GM23248 (cell line): ENCODE measurements around the gene FHL3. TPM values are rescaled to one million over a fixed set of nuclear protein-coding genes. Genes with fewer than 3 reads are reported as not detected.
A peak's percentile ranks its signal among the peaks of the same experiment; 100 is the strongest.

Source experiments
- DNase-seq: peaks from one replicate; pipeline ENCODE4 v3.0.0-alpha.2; 2015
- H2AFZ ChIP-seq: fragments of 200-600 bp; sonication (generic); 2 replicates; pipeline ENCODE4 v1.6.1; 2016; ENCODE audit warnings: antibody characterized with exemption
- H3F3A ChIP-seq: fragments of 200-600 bp; sonication (generic); 2 replicates; pipeline ENCODE4 v1.6.1; 2016; ENCODE audit warnings: mild to moderate bottlenecking, antibody characterized with exemption, mixed run types; ENCODE audit not compliant: insufficient read depth
- H3K27ac ChIP-seq: fragments of 200-600 bp; sonication (generic); 2 replicates; pipeline ENCODE4 v1.5.1; 2016; ENCODE audit warnings: mild to moderate bottlenecking
- H3K27me3 ChIP-seq: fragments of 200-600 bp; sonication (generic); replicated peaks from 2 replicates; pipeline ENCODE4 v1.6.1; 2016; ENCODE audit warnings: mild to moderate bottlenecking; ENCODE audit not compliant: insufficient read depth
- H3K36me3 ChIP-seq: fragments of 200-600 bp; sonication (generic); 2 replicates; pipeline ENCODE4 v1.6.1; 2016; ENCODE audit warnings: low read depth, mild to moderate bottlenecking
- H3K4me1 ChIP-seq: fragments of 200-600 bp; sonication (generic); 2 replicates; pipeline ENCODE4 v1.6.1; 2016; ENCODE audit warnings: mild to moderate bottlenecking; ENCODE audit not compliant: insufficient read depth
- H3K4me2 ChIP-seq: fragments of 200-600 bp; sonication (generic); one replicate; pipeline ENCODE4 v1.6.1; 2016; ENCODE audit warnings: mild to moderate bottlenecking; ENCODE audit not compliant: unreplicated experiment
- H3K4me3 ChIP-seq: fragments of 200-600 bp; sonication (generic); 2 replicates; pipeline ENCODE4 v1.5.1; 2016; ENCODE audit warnings: mild to moderate bottlenecking
- H3K79me2 ChIP-seq: fragments of 200-600 bp; sonication (generic); 2 replicates; pipeline ENCODE4 v1.6.1; 2016; ENCODE audit warnings: mild to moderate bottlenecking; ENCODE audit not compliant: insufficient read depth
- H3K9ac ChIP-seq: fragments of 200-600 bp; sonication (generic); 2 replicates; pipeline ENCODE4 v1.6.1; 2016; ENCODE audit warnings: mild to moderate bottlenecking
- H3K9me2 ChIP-seq: fragments of 200-600 bp; sonication (generic); 2 replicates; pipeline ENCODE4 v1.6.1; 2016; ENCODE audit warnings: mixed run types, mild to moderate bottlenecking, moderate library complexity; ENCODE audit not compliant: insufficient read depth
- H3K9me3 ChIP-seq: fragments of 200-600 bp; sonication (generic); one replicate; pipeline ENCODE4 v1.6.1; 2017; ENCODE audit warnings: low read depth
- H4K20me1 ChIP-seq: fragments of 200-600 bp; sonication (generic); 2 replicates; pipeline ENCODE4 v1.6.0; 2016; ENCODE audit not compliant: insufficient read depth
- EZH2 ChIP-seq: fragments of 200-600 bp; sonication (generic); IDR thresholded peaks from 2 replicates; pipeline ENCODE4 v1.6.1; 2018; ENCODE audit warnings: antibody characterized with exemption, mild to moderate bottlenecking; ENCODE audit not compliant: insufficient read depth, poor library complexity, severe bottlenecking
- EZH2phosphoT487 ChIP-seq: fragments of 200-600 bp; sonication (generic); IDR thresholded peaks from 2 replicates; pipeline ENCODE4 v1.6.1; 2018; ENCODE audit warnings: antibody characterized with exemption, moderate library complexity, mild to moderate bottlenecking, low read depth; ENCODE audit not compliant: insufficient read depth
- WGBS, 2 experiments: methylation state at CpG; one replicate each; pipeline ENCODE4 v1.1.6; 2015 to 2017; ENCODE audit warnings: low lambda C conversion rate in 2 of 2, low coverage in 1 of 2; ENCODE audit errors: missing lambda C conversion rate in 2 of 2; 5-methylcytosine and 5-hydroxymethylcytosine counted together
- in situ Hi-C: fragments of 300-500 bp; cut with MboI; formaldehyde crosslinking; loops from 2 replicates; pipeline ENCODE4 v1.15.0; 2020
- polyA plus RNA-seq: library from polyadenylated mRNA; unstranded; fragments of >200 nt; fragmentation: Nextera tagmentation; extraction: Ambion mirVana; gene quantifications from 2 replicates; pipeline ENCODE4 v1.2.1, GENCODE V29; 2016
- total RNA-seq: library from RNA; depleted of rRNA; stranded (reverse); fragments of >200 nt; shearing (Covaris generic); gene quantifications from 2 replicates; pipeline ENCODE4 v1.2.3, GENCODE V29; 2014

Gene FHL3
- total and polyA plus RNA-seq, 2 experiments from 2014 or later = 31.7 to 44.4 TPM

DNA sequence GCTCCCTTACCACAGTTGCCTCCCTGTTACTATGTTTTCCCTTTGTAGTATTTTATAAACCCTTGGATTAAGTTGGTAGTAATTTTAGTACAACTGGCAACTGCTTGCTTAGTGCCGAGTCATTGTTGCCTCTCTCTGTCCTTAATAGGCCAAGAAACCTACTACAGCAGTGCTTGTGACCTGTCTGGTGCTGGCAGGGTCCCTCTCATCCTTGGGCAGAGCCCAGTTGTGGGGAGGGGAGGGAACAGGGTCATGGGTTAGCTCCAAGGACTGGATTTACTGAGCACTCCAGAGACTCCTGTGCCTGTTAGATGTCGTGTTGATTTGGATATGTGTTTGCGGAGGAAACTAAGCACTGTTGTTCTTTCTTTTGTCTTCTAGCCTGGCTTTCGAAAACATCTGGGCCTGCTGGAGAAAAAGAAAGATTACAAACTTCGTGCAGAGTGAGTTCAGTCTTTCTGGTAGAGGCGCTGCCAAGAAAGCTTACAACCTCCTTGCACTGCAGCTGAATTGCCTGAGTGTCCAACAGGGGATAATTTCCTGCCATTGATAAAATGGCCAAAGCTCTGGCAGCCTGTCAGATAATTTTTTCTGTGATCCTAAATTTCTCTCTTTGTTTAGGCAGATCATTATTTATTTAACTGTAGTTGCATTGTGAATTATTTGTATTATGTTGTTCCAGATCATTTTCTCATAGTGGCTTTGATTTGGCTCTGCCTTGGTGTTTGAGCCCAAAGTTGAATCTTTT, 10.8 kb upstream of the FHL3 start:
- Histone ChIP-seq H3K9me3 (no peaks in the 10 kb centered on the region), H4K20me1 (no peaks in the 10 kb centered on the region), H3K36me3 (peaks cover 36% of the 10 kb centered on the region), H3K9me2 (no peaks in the 10 kb centered on the region), H3K79me2 (peaks cover 78% of the 10 kb centered on the region), H3F3A (peaks cover 8% of the 10 kb centered on the region), H2AFZ (no peak overlapping the region), H3K4me3 (no peak overlapping the region), H3K9ac (peak overlapping the region; percentile 17; the same call in 1 of the 2 replicates), H3K27ac (peak overlapping the region; percentile 21; the same call in 1 of the 2 replicates), H3K27me3 (no peaks in the 10 kb centered on the region), H3K4me2 (no peak overlapping the region), H3K4me1 (peaks cover 17% of the 10 kb centered on the region)
- DNase-seq = no peak
- in situ Hi-C loops = no loop called here
- WGBS, 2 experiments = 60 to 64% methylated on average over 6 of the region's 6 CpGs
- TF ChIP-seq EZH2phosphoT487 (no peak), EZH2 (no peak)

DNA sequence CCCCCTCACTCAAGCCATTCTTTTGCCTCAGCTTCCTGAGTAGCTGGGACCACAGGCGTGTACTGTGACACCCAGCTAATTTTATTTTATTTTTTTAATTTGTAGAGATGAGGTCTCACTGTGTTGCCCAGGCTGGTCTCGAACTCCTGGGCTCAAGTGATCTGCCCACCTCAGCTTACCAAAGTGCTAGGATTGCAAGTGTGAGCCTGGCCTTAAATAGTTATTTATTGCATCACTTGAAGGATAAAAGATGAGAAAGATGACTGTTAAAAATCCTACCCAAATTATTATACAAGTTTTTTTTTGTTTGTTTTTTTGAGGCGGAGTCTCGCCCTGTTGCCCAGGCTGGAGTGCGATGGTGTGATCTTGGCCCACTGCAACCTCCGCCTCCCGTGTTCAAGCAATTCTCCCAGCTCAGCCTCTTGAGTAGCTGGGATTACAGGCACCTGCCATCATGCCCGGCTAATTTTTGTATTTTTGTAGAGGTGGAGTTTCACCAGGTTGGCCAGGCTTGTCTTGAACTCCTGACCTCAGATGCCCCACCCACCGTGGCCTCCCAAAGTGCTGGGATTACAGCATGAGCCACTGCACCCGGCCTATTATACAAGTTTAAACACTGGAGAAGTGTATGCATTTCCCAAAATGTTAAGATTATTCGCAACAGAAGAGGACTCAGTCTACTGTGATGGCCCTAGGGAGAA, 9.6 kb upstream of the FHL3 start:
- H3K27ac ChIP-seq = peak overlapping the region; percentile 14; the same call in 1 of the 2 replicates
- DNase-seq = no peak
- H3F3A ChIP-seq = peaks cover 12% of the 10 kb centered on the region
- no peaks in the 10 kb centered on the region for H4K20me1 ChIP-seq
- no peaks in the 10 kb centered on the region for H3K27me3 ChIP-seq
- no peaks in the 10 kb centered on the region for H3K9me3 ChIP-seq
- H3K4me3 ChIP-seq = peak overlapping the region; percentile 91
- in situ Hi-C loops = no loop called here
- peak overlapping the region; percentile 94 for H3K9ac ChIP-seq
- H3K36me3 ChIP-seq = peaks cover 34% of the 10 kb centered on the region
- H3K4me2 ChIP-seq = peak overlapping the region; percentile 97
- WGBS, 2 experiments = 60 to 65% methylated on average over 11 of the region's 11 CpGs
- no peak overlapping the region for H2AFZ ChIP-seq
- no peaks in the 10 kb centered on the region for H3K9me2 ChIP-seq
- TF ChIP-seq EZH2phosphoT487 = no peak
- TF ChIP-seq EZH2 = no peak
- H3K4me1 ChIP-seq = peaks cover 17% of the 10 kb centered on the region
- peaks cover 67% of the 10 kb centered on the region for H3K79me2 ChIP-seq

DNA sequence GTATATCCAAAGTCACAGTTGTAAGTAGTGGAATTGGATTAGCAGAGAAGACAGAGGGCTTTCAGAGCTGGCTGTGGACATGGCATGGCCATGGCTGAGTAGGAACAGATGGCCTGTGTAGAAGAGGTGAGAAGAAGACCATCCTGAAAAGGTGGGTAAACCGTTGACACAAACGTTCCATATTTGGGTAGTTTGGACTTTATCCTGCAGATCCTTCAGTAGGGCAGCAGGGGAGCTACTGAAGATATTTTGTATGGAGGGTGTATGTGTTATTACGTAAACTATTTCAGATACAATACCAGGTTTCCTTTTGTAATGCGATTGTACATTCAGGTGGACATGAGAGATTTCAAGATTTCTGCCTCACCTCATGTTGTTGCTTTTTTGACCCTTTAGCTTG, 8.9 kb upstream of the FHL3 start:
- Histone ChIP-seq H3K27me3 (no peaks in the 10 kb centered on the region), H3K79me2 (peaks cover 61% of the 10 kb centered on the region), H3K36me3 (peaks cover 29% of the 10 kb centered on the region; the same call in 1 of the 2 replicates), H3K27ac (peak overlapping the region; percentile 14; the same call in 1 of the 2 replicates), H3K4me1 (peaks cover 17% of the 10 kb centered on the region), H3K9me2 (no peaks in the 10 kb centered on the region), H3K9me3 (no peaks in the 10 kb centered on the region), H3F3A (peaks cover 18% of the 10 kb centered on the region), H3K9ac (peak overlapping the region; percentile 94), H3K4me3 (peak overlapping the region; percentile 91), H2AFZ (no peak overlapping the region), H4K20me1 (no peaks in the 10 kb centered on the region), H3K4me2 (peak overlapping the region; percentile 97)
- TF ChIP-seq EZH2 = no peak
- no peak for TF ChIP-seq EZH2phosphoT487
- 39 to 45% methylated on average over 4 of the region's 4 CpGs for WGBS, 2 experiments
- in situ Hi-C loops = no loop called here
- DNase-seq = peak; percentile 68

DNA sequence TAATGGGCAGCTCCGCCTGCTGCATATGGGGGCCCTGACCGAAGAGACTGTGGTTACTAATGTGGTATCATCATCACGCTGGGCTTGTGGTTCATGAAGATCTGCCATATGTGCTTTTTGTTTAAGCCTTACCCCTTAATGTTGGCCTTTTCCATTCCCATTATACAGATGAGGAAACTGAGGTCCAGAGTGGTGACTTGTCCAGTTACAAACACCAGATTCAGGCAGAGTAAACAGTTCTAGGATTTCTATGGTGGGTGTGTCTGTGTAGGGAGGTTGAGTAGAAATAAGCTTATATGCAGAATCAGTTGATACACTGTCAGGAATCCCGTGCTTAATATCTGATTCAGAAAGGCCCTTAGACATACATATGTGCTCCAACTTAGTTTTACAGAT, 7.9 kb upstream of the FHL3 start:
- 12 to 13% methylated on average over 4 of the region's 4 CpGs for WGBS, 2 experiments
- peaks cover 55% of the 10 kb centered on the region for H3K79me2 ChIP-seq

More for the DNA sequence above, 7.9 kb upstream of the FHL3 start:
- peaks cover 20% of the 10 kb centered on the region; the same call in 1 of the 2 replicates for H3K36me3 ChIP-seq
- H3K4me1 ChIP-seq = peaks cover 21% of the 10 kb centered on the region
- peak overlapping the region; percentile 92 for H3K27ac ChIP-seq
- H3K4me3 ChIP-seq = peak overlapping the region; percentile 91
- H3K9me2 ChIP-seq = no peaks in the 10 kb centered on the region
- no peaks in the 10 kb centered on the region for H3K27me3 ChIP-seq
- H3K9me3 ChIP-seq = no peaks in the 10 kb centered on the region
- TF ChIP-seq EZH2phosphoT487 = no peak
- TF ChIP-seq EZH2 = no peak
- peak overlapping the region; percentile 97 for H3K4me2 ChIP-seq
- no peak for DNase-seq
- peak overlapping the region; percentile 94 for H3K9ac ChIP-seq
- in situ Hi-C loops = no loop called here
- H3F3A ChIP-seq = peaks cover 20% of the 10 kb centered on the region
- no peaks in the 10 kb centered on the region for H4K20me1 ChIP-seq
- H2AFZ ChIP-seq = peak overlapping the region; percentile 87
